Stimulated activated CD8-positive, alpha-beta memory T cell treated with anti-CD3 and anti-CD28 coated beads, Interleukin-4, amount 100 ng/mL, for 4 hours (primary cell): ENCODE data around the gene KCNJ4.

Experiments used
- DNase-seq, 2 donors: peaks; one replicate each; pipeline ENCODE4 v3.0.0-alpha.2; 2020; ENCODE audit warnings: low read depth in 2 of 2, low spot score in 1 of 2

KCNJ4 gene

GRCh38 chr22:38431266-38432010 is 23.6 kb downstream of the KCNJ4 start:
- no peak for DNase-seq

- no peak for DNase-seq
Observed at GRCh38 chr22:38429499-38430068, 25.4 kb downstream of the KCNJ4 start.

- no peak for DNase-seq
Observed at GRCh38 chr22:38428714-38429113, 26.3 kb downstream of the KCNJ4 start.

- DNase-seq, result no peak
Observed at GRCh38 chr22:38427940-38428339, 27.1 kb downstream of the KCNJ4 start.

- DNase-seq, result no peak
Observed at GRCh38 chr22:38427465-38427864, 27.5 kb downstream of the KCNJ4 start.

- DNase-seq, result no peak
Observed at GRCh38 chr22:38426628-38427027, 28.4 kb downstream of the KCNJ4 start.

- DNase-seq, result no peak
Observed at GRCh38 chr22:38424525-38425080, 30.4 kb downstream of the KCNJ4 start.

- DNase-seq, result no peak
Observed at GRCh38 chr22:38423512-38424503, 31.2 kb downstream of the KCNJ4 start.

- no peak for DNase-seq
Observed at GRCh38 chr22:38422611-38423511, 32.1 kb downstream of the KCNJ4 start.

- DNase-seq, result no peak
Observed at GRCh38 chr22:38420734-38421133, 34.3 kb downstream of the KCNJ4 start.

GRCh38 chr22:38419858-38420160 is 35.2 kb downstream of the KCNJ4 start:
- DNase-seq, result no peak

GRCh38 chr22:38419121-38419857 is 35.7 kb downstream of the KCNJ4 start:
- no peak for DNase-seq

- no peak for DNase-seq
Observed at GRCh38 chr22:38418589-38418988, 36.4 kb downstream of the KCNJ4 start.

GRCh38 chr22:38417252-38418060 is 37.5 kb downstream of the KCNJ4 start:
- DNase-seq, result no peak

GRCh38 chr22:38416621-38417251 is 38.3 kb downstream of the KCNJ4 start:
- no peak for DNase-seq

- no peak for DNase-seq
Observed at GRCh38 chr22:38415561-38416321, 39.3 kb downstream of the KCNJ4 start.

GRCh38 chr22:38415046-38415445 is 40.0 kb downstream of the KCNJ4 start:
- no peak for DNase-seq

GRCh38 chr22:38414009-38414395 is 41.0 kb downstream of the KCNJ4 start:
- no peak for DNase-seq
